HG03066 (cell line): ENCODE measurements around the gene PIP4K2A.
A peak's percentile ranks its signal among the peaks of the same experiment; 100 is the strongest.
"Not testable (repeated sequence)": the region's sequence is repeated elsewhere in the genome, so short reads cannot be mapped to it uniquely, and the experiment has no call there.

ENCODE experiments used
- ATAC-seq: cut with Tn5 transposase; IDR thresholded peaks from one replicate; pipeline ENCODE4 v1.9.1; 2021; ENCODE audit warnings: low read depth; ENCODE audit not compliant: unreplicated experiment

The PIP4K2A gene

GRCh38 chr10:22720667-22721066 lies 6.3 kb upstream of the PIP4K2A start:
- ATAC-seq = no peak

GRCh38 chr10:22719406-22720042 lies 5.1 kb upstream of the PIP4K2A start:
- ATAC-seq = no peak

GRCh38 chr10:22718659-22719058 lies 4.3 kb upstream of the PIP4K2A start:
- ATAC-seq = not testable (repeated sequence)

- no peak for ATAC-seq
Observed at GRCh38 chr10:22717728-22718127, 3.4 kb upstream of the PIP4K2A start.

- no peak for ATAC-seq
Observed at GRCh38 chr10:22716943-22717342, 2.6 kb upstream of the PIP4K2A start.

- ATAC-seq = no peak
Observed at GRCh38 chr10:22715290-22715625, 880 bp upstream of the PIP4K2A start.

- peak; percentile 30 for ATAC-seq
Observed at GRCh38 chr10:22713853-22714478, 412 bp downstream of the PIP4K2A start.

- ATAC-seq = peak; percentile 26
Observed at GRCh38 chr10:22712956-22713852, 1.2 kb downstream of the PIP4K2A start.

- no peak for ATAC-seq
Observed at GRCh38 chr10:22712211-22712955, 2.0 kb downstream of the PIP4K2A start.

GRCh38 chr10:22711373-22711772 lies 3.0 kb downstream of the PIP4K2A start:
- ATAC-seq = no peak

GRCh38 chr10:22710139-22710745 lies 4.1 kb downstream of the PIP4K2A start:
- no peak for ATAC-seq

- ATAC-seq = no peak
Observed at GRCh38 chr10:22708772-22709171, 5.6 kb downstream of the PIP4K2A start.

GRCh38 chr10:22705527-22705926 lies 8.9 kb downstream of the PIP4K2A start:
- no peak for ATAC-seq

GRCh38 chr10:22704942-22705341 lies 9.4 kb downstream of the PIP4K2A start:
- peak; percentile 38 for ATAC-seq

GRCh38 chr10:22704471-22704911 lies 9.9 kb downstream of the PIP4K2A start:
- peak; percentile 51 for ATAC-seq

GRCh38 chr10:22702348-22702747 lies 12.0 kb downstream of the PIP4K2A start:
- ATAC-seq = no peak

GRCh38 chr10:22701132-22701826 lies 13.1 kb downstream of the PIP4K2A start:
- peak; percentile 39 for ATAC-seq

- ATAC-seq = no peak
Observed at GRCh38 chr10:22700489-22700888, 13.9 kb downstream of the PIP4K2A start.

GRCh38 chr10:22699976-22700375 lies 14.4 kb downstream of the PIP4K2A start:
- ATAC-seq = no peak

GRCh38 chr10:22698941-22699440 lies 15.4 kb downstream of the PIP4K2A start:
- no peak for ATAC-seq
